ENCODE data around the gene ATG9A.

GRCh38 chr2:219229305-219230058 is at the start of gene ATG9A, which contains the start of gene ANKZF1:
- TF ChIP-seq CTCF (IDR thresholded peaks at IDR 0.05; ENCODE audit: low read length): no peak
- TF ChIP-seq EZH2 (optimal IDR thresholded peaks at IDR 0.05; ENCODE audit: low read depth, low read length): no peak

All from MM.1S (cell line).